Activated CD8-positive, alpha-beta memory T cell treated with anti-CD3 and anti-CD28 coated beads, Interleukin-2, amount 50 U/mL, for 1 hour (primary cell): Measurements from ENCODE around the gene SLCO4A1.
"Not testable (repeated sequence)": the region's sequence is repeated elsewhere in the genome, so short reads cannot be mapped to it uniquely, and the experiment has no call there.

ENCODE experiments used
- DNase-seq: peaks from one replicate; pipeline ENCODE4 v3.0.0-alpha.2; 2020; ENCODE audit errors: extremely low read depth

The SLCO4A1 gene

DNA sequence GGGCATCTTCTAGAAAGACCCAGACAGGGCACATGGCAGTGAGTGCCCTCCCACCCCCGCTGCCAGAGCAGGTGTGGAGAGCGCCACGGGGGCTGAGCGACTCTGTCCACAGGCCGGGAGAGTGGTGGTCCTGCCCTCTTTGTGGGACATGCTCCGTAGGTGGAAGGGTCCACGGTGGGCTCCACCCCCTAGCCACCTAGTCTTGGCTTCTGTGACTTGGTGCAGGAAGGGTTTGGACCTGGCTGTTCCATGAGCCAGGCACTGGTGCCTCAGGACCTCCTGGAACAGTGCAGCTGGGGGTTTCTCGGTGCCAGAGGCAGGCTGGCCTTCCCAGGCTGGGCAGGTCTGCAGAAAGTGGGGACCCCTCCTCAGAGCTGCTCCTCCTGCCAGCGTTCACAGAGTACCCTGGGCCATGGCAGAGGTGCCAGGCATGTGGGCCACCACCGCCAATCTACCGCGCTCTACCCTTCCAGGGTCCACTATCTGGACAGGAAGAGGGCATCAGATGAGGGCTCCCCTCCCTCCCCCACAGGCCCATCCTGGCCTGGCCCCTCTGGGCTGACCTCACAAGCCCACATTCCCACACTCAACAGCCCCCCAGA lies 23.0 kb downstream of the SLCO4A1 start:
- no peak for DNase-seq

DNA sequence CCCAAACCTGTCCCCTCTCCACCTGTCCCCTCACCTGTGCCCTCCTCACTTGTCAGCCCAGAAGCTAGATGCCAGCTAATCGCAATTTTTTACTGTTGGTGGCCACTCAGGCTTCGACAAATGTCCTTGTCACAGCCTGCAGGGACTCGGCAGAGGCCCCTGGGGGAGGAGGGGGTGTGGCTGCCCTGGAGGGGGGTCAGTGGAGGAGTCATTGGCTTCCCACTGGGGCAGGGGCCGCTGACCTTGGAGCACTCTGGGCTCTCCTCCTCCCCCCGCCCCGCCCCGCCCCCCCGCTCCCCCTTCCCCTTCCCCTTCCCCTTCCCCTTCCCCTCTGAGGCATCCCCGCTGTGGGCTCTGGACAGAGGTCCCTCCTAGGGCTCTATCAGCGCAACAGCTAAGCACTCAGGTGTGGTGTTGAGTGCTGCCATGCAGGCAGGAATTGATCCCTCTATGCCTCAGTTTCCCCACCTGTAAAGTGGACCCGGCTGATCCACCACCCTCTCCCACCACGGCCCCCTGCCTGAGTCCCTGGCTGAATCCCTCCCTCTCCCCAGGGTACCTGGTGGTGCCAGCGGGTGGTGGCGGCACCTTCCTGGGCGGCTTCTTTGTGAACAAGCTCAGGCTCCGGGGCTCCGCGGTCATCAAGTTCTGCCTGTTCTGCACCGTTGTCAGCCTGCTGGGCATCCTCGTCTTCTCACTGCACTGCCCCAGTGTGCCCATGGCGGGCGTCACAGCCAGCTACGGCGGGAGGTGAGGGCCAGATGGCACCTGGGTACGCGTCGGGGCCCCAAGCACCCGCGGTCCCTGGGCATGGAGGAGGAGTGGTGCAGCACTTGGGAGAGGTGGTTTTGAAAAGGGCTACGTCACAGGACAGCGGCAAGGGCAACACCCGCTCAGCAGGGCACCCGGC lies 23.8 kb downstream of the SLCO4A1 start:
- DNase-seq = no peak

- no peak for DNase-seq
Observed at GRCh38 chr20:62666736-62667529, 24.6 kb downstream of the SLCO4A1 start.

DNA sequence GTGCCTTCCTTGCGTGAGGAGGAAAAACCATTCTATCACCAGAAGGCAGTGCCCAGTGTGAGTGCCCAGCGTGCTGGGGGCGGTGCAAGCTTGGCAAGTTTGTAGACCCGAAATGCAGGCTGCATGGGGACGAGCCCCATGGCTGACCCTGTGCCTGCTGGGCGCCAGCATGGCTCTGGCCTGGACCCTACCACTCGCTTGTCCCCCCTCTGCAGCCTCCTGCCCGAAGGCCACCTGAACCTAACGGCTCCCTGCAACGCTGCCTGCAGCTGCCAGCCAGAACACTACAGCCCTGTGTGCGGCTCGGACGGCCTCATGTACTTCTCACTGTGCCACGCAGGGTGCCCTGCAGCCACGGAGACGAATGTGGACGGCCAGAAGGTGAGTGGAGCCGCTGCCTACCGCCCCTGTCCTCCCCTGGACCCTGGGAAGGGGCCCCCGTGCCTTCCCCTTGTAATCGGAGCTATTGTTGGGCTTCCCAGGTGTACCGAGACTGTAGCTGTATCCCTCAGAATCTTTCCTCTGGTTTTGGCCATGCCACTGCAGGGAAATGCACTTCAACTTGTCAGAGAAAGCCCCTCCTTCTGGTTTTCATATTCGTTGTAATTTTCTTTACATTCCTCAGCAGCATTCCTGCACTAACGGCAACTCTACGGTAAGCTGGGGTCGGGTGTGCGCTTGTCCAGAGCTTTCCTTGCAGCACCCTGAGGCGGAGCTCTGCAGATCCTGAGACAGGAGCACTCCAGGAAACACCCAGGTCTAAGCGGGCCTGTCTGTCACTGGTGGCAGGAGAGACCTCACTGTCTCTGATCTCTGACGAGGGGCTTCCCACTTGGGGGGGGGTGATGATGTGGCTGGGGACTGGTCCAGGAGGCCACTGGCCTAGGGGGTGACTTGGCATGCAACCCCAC lies 25.5 kb downstream of the SLCO4A1 start:
- no peak for DNase-seq

GRCh38 chr20:62668441-62669027 lies 26.2 kb downstream of the SLCO4A1 start:
- no peak for DNase-seq

DNA sequence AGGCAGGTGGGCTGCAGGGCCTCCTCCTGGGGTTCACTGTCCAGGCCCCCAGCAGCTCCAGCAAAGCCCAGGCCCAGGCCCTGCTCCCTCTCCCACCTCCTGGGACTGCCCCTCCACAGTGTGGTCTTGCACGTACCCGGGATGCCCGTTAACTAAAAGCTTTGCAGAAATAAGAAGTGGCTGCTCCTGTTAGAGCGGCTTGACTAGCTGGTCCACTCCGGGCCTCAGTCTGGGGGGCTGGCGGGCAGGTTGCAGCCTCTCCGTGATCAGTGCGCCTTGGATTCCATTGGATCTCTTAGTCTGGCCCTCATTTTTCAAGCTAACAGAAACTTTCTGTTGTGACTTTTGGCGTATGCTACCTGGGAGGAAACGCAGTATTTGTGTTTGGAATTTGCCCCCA lies 26.9 kb downstream of the SLCO4A1 start:
- no peak for DNase-seq

DNA sequence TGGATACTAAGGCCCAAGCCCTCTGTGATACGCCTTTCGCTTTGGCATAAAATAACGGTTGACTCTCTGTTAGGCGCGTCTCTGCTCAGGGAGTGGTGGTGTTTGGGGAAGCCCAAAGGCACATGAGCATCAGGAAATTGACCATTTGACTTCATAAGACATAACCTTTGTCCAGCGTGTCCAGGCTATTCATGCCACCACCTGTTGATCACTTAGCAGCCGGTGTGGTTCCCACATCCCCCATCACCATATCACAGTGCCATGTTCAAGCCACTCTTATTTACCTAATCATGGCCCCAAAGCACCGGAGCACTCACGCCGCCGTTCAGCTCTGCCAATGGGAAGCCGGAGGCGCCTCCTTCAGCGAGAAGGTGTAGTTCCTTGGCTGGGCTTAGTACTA lies 27.9 kb downstream of the SLCO4A1 start:
- DNase-seq = no peak

GRCh38 chr20:62670998-62671397 lies 28.7 kb downstream of the SLCO4A1 start:
- no peak for DNase-seq

DNA sequence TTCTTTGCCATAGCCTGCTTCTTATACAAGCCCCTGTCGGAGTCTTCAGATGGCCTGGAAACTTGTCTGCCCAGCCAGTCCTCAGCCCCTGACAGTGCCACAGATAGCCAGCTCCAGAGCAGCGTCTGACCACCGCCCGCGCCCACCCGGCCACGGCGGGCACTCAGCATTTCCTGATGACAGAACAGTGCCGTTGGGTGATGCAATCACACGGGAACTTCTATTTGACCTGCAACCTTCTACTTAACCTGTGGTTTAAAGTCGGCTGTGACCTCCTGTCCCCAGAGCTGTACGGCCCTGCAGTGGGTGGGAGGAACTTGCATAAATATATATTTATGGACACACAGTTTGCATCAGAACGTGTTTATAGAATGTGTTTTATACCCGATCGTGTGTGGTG lies 29.5 kb downstream of the SLCO4A1 start:
- no peak for DNase-seq

DNA sequence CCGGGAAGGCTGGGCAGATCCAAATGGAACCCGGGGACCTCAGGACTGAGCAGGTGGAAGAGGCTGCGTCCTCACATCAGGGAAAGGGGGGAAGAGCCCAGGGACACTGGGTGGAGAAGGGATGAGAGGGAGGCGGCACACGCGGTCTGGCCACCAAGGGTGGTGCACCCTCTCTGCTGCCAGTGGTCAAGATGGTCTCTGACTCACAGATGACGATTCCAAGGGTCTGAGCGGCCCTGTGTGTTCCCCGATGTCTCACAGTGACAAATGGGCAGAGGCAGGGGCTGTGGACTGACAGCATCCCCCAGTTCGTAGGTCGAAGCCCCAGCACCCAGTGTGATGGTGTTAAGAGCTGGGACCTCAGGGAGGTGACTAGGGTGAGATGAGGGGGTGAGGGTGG lies 32.1 kb downstream of the SLCO4A1 start:
- no peak for DNase-seq

- DNase-seq = no peak
Observed at GRCh38 chr20:62675156-62675876, 33.0 kb downstream of the SLCO4A1 start.

DNA sequence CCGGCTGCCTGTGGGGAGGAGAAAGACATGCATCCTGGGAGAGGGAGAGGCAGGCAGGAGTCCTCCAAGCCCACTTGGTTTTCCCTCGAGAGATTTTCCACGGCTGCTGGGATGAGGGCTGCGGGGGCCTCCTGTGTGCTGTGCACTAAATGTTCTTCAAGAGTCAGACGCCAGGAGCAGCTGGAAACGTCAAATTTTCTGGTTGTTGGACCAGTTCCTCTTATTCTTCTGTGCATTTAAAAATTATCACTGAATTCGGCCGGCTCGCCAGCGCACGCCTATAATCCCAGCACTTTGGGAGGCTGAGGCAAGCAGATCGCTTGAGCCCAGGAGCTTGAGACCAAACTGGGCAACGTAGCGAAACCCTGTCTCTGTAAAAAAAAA lies 33.6 kb downstream of the SLCO4A1 start:
- no peak for DNase-seq

DNA sequence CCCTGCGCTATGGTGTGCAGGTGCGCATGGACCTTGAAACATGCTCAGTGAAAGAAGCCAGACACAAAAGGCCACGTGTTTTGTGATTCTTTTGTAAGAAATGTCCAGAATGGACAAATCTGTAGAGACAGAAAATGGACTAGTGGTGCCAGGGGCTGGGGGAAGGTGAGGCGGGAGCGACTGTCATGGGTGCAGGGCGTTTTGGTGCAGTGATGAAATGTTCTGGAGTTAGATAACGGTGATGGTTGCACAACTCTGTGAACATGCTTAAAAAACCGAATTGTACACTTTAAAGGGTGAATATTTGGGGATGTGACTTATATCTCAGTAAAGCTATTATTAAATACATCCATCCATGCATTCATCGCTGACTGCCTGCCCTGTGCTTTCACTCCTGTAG lies 34.7 kb downstream of the SLCO4A1 start:
- no peak for DNase-seq

- no peak for DNase-seq
Observed at GRCh38 chr20:62677678-62678077, 35.4 kb downstream of the SLCO4A1 start.

DNA sequence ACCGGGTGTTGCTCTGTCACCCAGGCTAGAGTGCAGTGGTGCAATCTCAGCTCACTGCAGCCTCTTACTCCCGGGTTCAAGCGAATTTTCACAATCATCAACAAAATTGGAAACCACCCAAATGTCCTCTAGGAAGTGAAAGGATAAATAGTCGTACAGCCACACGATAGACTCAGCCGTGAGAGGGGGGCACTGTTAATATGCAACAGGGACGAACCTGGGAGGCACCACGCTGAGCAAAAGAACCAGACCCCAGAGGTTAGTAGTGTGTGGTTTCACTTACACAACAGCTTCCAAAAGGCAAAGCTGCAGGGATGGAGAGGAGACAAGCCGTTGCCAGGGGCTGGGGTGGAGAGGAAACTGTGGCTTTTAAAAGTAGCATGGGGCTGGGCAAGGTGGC lies 36.2 kb downstream of the SLCO4A1 start:
- DNase-seq = no peak

DNA sequence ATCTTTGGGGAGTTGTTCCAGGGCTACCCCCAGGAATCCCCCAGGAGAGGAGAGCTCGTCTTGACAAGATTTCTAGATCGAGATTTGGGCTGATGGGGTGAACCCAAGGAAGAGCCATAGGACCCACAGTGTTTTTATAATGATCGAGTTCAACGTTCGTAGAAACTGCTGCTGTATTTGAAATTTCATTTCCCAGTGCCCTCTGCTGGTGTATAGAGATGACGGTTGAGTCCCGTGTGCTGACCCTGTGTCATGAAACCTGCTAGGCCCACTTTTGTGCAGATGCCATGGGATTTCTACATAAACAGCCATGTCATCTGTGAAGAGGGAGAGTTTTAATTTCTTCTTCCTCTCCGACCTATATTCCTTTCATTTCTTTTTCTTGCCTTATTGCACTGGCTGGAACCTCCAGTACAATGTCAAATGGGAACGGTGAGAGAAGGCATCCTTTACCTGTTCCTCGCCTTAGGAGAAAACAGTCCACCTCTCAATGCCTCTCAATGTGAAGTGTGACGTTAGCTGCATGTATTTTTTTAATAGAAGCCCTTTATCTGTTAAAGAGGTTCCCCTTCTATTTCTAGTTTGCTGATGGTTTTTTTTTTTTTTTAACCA lies 37.8 kb downstream of the SLCO4A1 start:
- no peak for DNase-seq

- DNase-seq = no peak
Observed at GRCh38 chr20:62682912-62683517, 40.7 kb downstream of the SLCO4A1 start.

- DNase-seq = not testable (repeated sequence)
Observed at GRCh38 chr20:62683660-62684322, 41.5 kb downstream of the SLCO4A1 start.

DNA sequence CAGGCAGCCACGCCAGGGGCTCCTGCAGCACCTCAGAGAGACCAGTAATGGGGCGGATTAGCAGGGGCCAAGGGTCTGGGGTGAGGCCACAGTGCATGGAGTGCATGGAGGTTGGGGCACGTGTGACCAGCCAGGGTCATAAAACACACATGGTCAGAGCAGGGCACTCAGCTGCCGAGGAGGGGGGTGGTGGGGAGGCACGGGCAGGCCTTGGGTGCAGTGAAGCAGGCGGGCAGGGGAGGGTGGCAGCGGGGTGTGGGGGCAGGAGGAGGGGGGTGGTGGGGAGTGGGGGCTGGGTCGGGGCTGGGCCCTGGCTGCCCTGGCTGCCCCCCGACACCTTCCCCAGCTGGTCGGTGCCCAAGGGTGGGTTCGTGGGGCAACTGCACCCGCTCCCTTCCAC lies 42.7 kb downstream of the SLCO4A1 start:
- DNase-seq = no peak
